HCT116 (cell line): ENCODE data around the gene SPATA3. TPM values are rescaled to one million over a fixed set of nuclear protein-coding genes. Genes with fewer than 3 reads are reported as not detected.

ENCODE experiments used
- ATAC-seq: fragments of 200-7000 bp; cut with Tn5 transposase; 2 replicates; pipeline ENCODE4 v1.9.1; 2020; ENCODE audit warnings: mild to moderate bottlenecking, moderate library complexity
- BruUV-seq: library from RNA; stranded (reverse); fragments of 400-500 nt; replicated peaks from 2 replicates; lab custom pipeline; 2021; lab: Mats Ljungman, UMichigan
- CTCF ChIA-PET: fragments of 300-600 bp; sonication (Branson Sonifier 250); formaldehyde crosslinking; loops from one replicate; lab custom pipeline; 2021; ENCODE audit warnings: antibody characterized with exemption; lab: Charles Lee
- POLR2A ChIA-PET: fragments of 300-600, 350-600 bp; sonication (Branson Sonifier 250); formaldehyde crosslinking; loops from one replicate; lab custom pipeline; 2021; ENCODE audit warnings: antibody characterized with exemption; lab: Charles Lee
- RAD21 ChIA-PET, 2 experiments: fragments of 300-600 bp; sonication (Branson Sonifier 250); formaldehyde crosslinking; loops; one replicate each; lab custom pipeline; 2023; ENCODE audit warnings: low total read pairs in 2 of 2; ENCODE audit not compliant: uncharacterized antibody in 2 of 2, unreplicated experiment in 2 of 2, low non-redundant PET in 1 of 2; lab: Charles Lee
- DNase-seq: peaks from one replicate; pipeline ENCODE4 v3.0.0-alpha.2; 2010; ENCODE audit warnings: low read depth, low spot score
- H2AFZ ChIP-seq: fragments of 200-600 bp; shearing (Covaris generic), sonication (generic); 2 replicates; pipeline ENCODE4 v1.6.1; 2017; ENCODE audit warnings: low read depth, mixed run types, mixed read lengths, antibody characterized with exemption, low read length; ENCODE audit not compliant: poor library complexity, severe bottlenecking
- H3K27ac ChIP-seq: 2 replicates; pipeline ENCODE4 v1.5.1; 2012; ENCODE audit warnings: low read depth, low read length
- H3K27me3 ChIP-seq: fragments of 200-600 bp; sonication (generic); 2 replicates; pipeline ENCODE4 v1.6.1; 2016; ENCODE audit warnings: mixed run types, low read length, mixed read lengths; ENCODE audit not compliant: insufficient read depth
- H3K36me3 ChIP-seq, 2 experiments: fragments of 200-500 bp in 1 of 2; fragments of 200-600 bp in 1 of 2; sonication (Bioruptor generic) in 1 of 2; sonication (generic) in 1 of 2; 2 replicates each; pipeline versions ENCODE4 v1.5.1 to v1.6.1; 2014 to 2016; ENCODE audit warnings: low read length in 2 of 2, inconsistent platforms in 1 of 2, mixed read lengths in 1 of 2, mixed run types in 1 of 2; ENCODE audit not compliant: insufficient read depth in 2 of 2, control insufficient read depth in 1 of 2
- H3K4me1 ChIP-seq, 2 experiments: fragments of 200-600 bp in 1 of 2; sonication (generic) in 1 of 2; 2 replicates each; pipeline versions ENCODE4 v1.5.1 to v1.6.1; 2012 to 2017; ENCODE audit warnings: low read length in 2 of 2, inconsistent platforms in 1 of 2, mild to moderate bottlenecking in 1 of 2, mixed read lengths in 1 of 2, mixed run types in 1 of 2, moderate library complexity in 1 of 2; ENCODE audit not compliant: insufficient read depth in 2 of 2, control insufficient read depth in 1 of 2
- H3K4me2 ChIP-seq: fragments of 200-600 bp; sonication (generic); 2 replicates; pipeline ENCODE4 v1.6.1; 2017; ENCODE audit warnings: mixed run types, low read length, mixed read lengths
- H3K4me3 ChIP-seq, 2 experiments: fragments of 200-600 bp in 1 of 2; sonication (generic) in 1 of 2; replicated peaks in 1 of 2; 2 replicates each; pipeline ENCODE4 v1.5.1; 2011 to 2016; ENCODE audit warnings: low read length in 2 of 2, control low read depth in 1 of 2, low read depth in 1 of 2, mild to moderate bottlenecking in 1 of 2, mixed read lengths in 1 of 2, mixed run types in 1 of 2
- H3K79me2 ChIP-seq: fragments of 200-600 bp; sonication (generic); 2 replicates; pipeline ENCODE4 v1.6.1; 2017; ENCODE audit warnings: mild to moderate bottlenecking, mixed run types, low read length, moderate library complexity, mixed read lengths; ENCODE audit not compliant: insufficient read depth
- H3K9ac ChIP-seq: fragments of 200-600 bp; sonication (generic); 2 replicates; pipeline ENCODE4 v1.6.1; 2016; ENCODE audit warnings: low read length, mixed read lengths
- H3K9me2 ChIP-seq: fragments of 200-600 bp; sonication (generic), shearing (Covaris generic); 2 replicates; pipeline ENCODE4 v1.6.1; 2017; ENCODE audit warnings: mixed run types, mild to moderate bottlenecking, moderate library complexity; ENCODE audit not compliant: insufficient read depth
- H3K9me3 ChIP-seq, 2 experiments: fragments of 200-500 bp in 1 of 2; fragments of 200-600 bp in 1 of 2; sonication (Bioruptor generic) in 1 of 2; sonication (generic) in 1 of 2; 2 replicates each; pipeline ENCODE4 v1.6.1; 2014 to 2017; ENCODE audit warnings: low read length in 2 of 2, mixed read lengths in 2 of 2, inconsistent platforms in 1 of 2, low read depth in 1 of 2, mild to moderate bottlenecking in 1 of 2, mixed run types in 1 of 2, moderate library complexity in 1 of 2; ENCODE audit not compliant: control insufficient read depth in 1 of 2, insufficient read depth in 1 of 2
- H4K20me1 ChIP-seq: fragments of 200-600 bp; sonication (generic), shearing (Covaris generic); 2 replicates; pipeline ENCODE4 v1.6.1; 2017; ENCODE audit warnings: mixed run types, mild to moderate bottlenecking, moderate library complexity; ENCODE audit not compliant: insufficient read depth
- FOSL1 ChIP-seq: IDR thresholded peaks from 2 replicates; pipeline ENCODE4 v1.6.1; 2012; ENCODE audit warnings: low read depth
- SRF ChIP-seq: IDR thresholded peaks from 2 replicates; pipeline ENCODE4 v1.6.1; 2012; ENCODE audit warnings: low read depth
- TCF7L2 ChIP-seq: IDR thresholded peaks from 2 replicates; pipeline ENCODE4 v1.7.0; 2011; ENCODE audit warnings: borderline replicate concordance, inconsistent platforms; ENCODE audit not compliant: insufficient read depth, insufficient read length; ENCODE audit errors: extremely low read depth
- YY1 ChIP-seq: IDR thresholded peaks from 2 replicates; pipeline ENCODE4 v1.6.1; 2011; ENCODE audit warnings: low read length, low read depth, moderate library complexity, mild to moderate bottlenecking; ENCODE audit not compliant: insufficient replicate concordance; ENCODE audit errors: extremely low read depth
- ZNF274 ChIP-seq: fragments of 200-500 bp; sonication (Bioruptor generic); IDR thresholded peaks from 2 replicates; pipeline ENCODE4 v1.6.1; 2014; ENCODE audit warnings: mild to moderate bottlenecking, low read depth, low read length, inconsistent platforms
- intact Hi-C: fragments of 100-400 bp; cut with micrococcal nuclease; formaldehyde crosslinking; loops from 2 replicates; pipeline ENCODE4 v1.10.0; 2022
- total RNA-seq: library from RNA; stranded (reverse); gene quantifications from one replicate; pipeline ENCODE4 v1.2.1, GENCODE V29; 2021; ENCODE audit not compliant: unreplicated experiment
- TF ChIP-seq, protein P1 (sequence below): IDR thresholded peaks from 2 replicates; pipeline ENCODE4 v1.6.1; 2012; ENCODE audit warnings: low read depth
- TF ChIP-seq, protein P2 (sequence below): IDR thresholded peaks from 2 replicates; pipeline ENCODE4 v1.6.1; 2011; ENCODE audit warnings: mild to moderate bottlenecking, low read length, moderate library complexity; ENCODE audit not compliant: insufficient replicate concordance; ENCODE audit errors: extremely low read depth

Gene SPATA3
- total RNA-seq, 1 experiment from 2014 or later: not detected

DNA sequence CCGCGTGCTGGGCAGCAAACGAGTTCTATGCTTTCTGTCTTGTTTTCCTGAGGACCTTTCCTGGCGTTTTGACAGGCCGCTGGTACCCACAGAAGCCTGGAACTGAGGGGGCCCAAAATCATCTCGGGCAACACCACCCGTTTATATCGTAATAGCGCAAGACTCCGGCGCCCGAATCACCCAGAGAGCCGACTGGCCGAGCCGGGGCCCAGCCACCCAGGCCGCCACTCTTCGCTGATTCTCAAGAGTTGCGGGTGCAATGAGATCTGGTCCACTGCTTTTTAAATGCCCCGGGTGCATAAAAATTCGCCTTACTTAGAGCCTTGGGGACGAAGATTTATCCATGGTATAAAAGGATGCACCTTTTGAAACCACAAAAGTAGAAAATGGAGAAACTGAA is 6.2 kb upstream of the SPATA3 start:
- TF ChIP-seq, protein P1, sequence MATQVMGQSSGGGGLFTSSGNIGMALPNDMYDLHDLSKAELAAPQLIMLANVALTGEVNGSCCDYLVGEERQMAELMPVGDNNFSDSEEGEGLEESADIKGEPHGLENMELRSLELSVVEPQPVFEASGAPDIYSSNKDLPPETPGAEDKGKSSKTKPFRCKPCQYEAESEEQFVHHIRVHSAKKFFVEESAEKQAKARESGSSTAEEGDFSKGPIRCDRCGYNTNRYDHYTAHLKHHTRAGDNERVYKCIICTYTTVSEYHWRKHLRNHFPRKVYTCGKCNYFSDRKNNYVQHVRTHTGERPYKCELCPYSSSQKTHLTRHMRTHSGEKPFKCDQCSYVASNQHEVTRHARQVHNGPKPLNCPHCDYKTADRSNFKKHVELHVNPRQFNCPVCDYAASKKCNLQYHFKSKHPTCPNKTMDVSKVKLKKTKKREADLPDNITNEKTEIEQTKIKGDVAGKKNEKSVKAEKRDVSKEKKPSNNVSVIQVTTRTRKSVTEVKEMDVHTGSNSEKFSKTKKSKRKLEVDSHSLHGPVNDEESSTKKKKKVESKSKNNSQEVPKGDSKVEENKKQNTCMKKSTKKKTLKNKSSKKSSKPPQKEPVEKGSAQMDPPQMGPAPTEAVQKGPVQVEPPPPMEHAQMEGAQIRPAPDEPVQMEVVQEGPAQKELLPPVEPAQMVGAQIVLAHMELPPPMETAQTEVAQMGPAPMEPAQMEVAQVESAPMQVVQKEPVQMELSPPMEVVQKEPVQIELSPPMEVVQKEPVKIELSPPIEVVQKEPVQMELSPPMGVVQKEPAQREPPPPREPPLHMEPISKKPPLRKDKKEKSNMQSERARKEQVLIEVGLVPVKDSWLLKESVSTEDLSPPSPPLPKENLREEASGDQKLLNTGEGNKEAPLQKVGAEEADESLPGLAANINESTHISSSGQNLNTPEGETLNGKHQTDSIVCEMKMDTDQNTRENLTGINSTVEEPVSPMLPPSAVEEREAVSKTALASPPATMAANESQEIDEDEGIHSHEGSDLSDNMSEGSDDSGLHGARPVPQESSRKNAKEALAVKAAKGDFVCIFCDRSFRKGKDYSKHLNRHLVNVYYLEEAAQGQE: no peak
- TF ChIP-seq, all 23 proteins: peak for 0
- Histone ChIP-seq H3K4me3 (no peak overlapping the region), H3K79me2 (no peaks in the 10 kb centered on the region), H3K9me2 (no peaks in the 10 kb centered on the region), H3K27ac (no peak overlapping the region), H3K27me3 (no peaks in the 10 kb centered on the region), H3K9ac (no peak overlapping the region), H3K4me2 (no peak overlapping the region), H3K9me3 (no peaks in the 10 kb centered on the region), H4K20me1 (no peaks in the 10 kb centered on the region), H2AFZ (no peak overlapping the region), H3K36me3 (no peaks in the 10 kb centered on the region), H3K4me1 (peaks cover 4 to 6% of the 10 kb centered on the region in 2 experiments; a peak in 3 of 4 replicates)
- DNase-seq: no peak
- no peak for ATAC-seq
- no TSS peak for BruUV-seq
- ChIA-PET POLR2A (no interaction called here), CTCF (no interaction called here), RAD21 (no interaction called here)
- intact Hi-C loops: no loop called here

DNA sequence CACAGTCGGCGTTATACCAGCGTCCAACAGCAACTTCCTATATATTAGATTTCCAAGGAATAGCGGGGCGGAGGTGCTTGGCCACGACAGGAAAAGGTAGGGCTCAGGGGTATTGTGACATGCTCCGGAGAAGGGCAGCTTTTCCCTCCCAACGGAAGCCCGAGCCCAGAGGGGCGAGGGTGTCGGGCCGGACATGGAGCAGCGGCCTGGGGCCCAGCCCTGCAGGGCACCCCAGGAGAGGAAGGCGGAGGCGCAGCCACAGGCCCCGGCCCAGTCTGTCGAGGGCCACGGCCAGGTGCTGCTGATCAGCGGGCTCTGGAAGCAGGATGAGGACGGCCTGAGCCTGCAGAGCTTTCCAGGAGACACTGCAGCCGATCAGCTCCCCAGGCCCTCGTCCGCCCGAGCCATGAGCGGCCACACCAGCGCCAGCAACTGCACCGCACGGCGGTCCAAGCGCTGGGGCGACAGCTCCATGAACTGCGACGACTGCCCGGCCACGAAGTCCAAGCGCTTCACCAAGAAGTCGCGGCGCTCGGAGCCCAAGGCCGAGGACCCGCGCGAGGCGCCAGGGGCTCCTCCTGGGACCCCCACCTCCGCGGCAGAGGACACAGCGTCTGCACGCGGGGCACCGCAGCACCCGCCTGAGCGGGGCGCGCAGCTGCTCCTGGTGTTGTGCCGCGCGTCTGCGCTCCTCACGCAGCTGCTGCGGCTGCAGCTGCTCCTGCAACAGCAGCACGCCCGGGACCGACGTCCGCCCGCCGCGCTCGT is 5.6 kb upstream of the SPATA3 start:
- H3K4me1 ChIP-seq: peaks cover 4 to 6% of the 10 kb centered on the region in 2 experiments; a peak in 3 of 4 replicates
- BruUV-seq: no TSS peak
- H3K36me3 ChIP-seq: no peaks in the 10 kb centered on the region
- H4K20me1 ChIP-seq: no peaks in the 10 kb centered on the region
- ChIA-PET POLR2A (no interaction called here), RAD21 (no interaction called here), CTCF (no interaction called here)
- H3K4me3 ChIP-seq: no peak overlapping the region
- no peaks in the 10 kb centered on the region for H3K9me2 ChIP-seq
- ATAC-seq: no peak
- H3K9ac ChIP-seq: no peak overlapping the region
- no peaks in the 10 kb centered on the region for H3K79me2 ChIP-seq
- no peaks in the 10 kb centered on the region for H3K27me3 ChIP-seq
- no peaks in the 10 kb centered on the region for H3K9me3 ChIP-seq
- H2AFZ ChIP-seq: no peak overlapping the region
- no peak overlapping the region for H3K4me2 ChIP-seq
- DNase-seq: no peak
- intact Hi-C loops: no loop called here
- H3K27ac ChIP-seq: no peak overlapping the region
- TF ChIP-seq FOSL1 (no peak), TCF7L2 (no peak), ZNF274 (no peak), YY1 (no peak), SRF (no peak)
- TF ChIP-seq, protein P1: no peak
- TF ChIP-seq, protein P2, sequence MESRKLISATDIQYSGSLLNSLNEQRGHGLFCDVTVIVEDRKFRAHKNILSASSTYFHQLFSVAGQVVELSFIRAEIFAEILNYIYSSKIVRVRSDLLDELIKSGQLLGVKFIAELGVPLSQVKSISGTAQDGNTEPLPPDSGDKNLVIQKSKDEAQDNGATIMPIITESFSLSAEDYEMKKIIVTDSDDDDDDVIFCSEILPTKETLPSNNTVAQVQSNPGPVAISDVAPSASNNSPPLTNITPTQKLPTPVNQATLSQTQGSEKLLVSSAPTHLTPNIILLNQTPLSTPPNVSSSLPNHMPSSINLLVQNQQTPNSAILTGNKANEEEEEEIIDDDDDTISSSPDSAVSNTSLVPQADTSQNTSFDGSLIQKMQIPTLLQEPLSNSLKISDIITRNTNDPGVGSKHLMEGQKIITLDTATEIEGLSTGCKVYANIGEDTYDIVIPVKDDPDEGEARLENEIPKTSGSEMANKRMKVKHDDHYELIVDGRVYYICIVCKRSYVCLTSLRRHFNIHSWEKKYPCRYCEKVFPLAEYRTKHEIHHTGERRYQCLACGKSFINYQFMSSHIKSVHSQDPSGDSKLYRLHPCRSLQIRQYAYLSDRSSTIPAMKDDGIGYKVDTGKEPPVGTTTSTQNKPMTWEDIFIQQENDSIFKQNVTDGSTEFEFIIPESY: no peak
